G401 (cell line): ENCODE measurements around the gene ARHGAP31. TPM values are rescaled to one million over a fixed set of nuclear protein-coding genes. Genes with fewer than 3 reads are reported as not detected.
"Not testable (repeated sequence)": the region's sequence is repeated elsewhere in the genome, so short reads cannot be mapped to it uniquely, and the experiment has no call there.

Source experiments
- DNase-seq: peaks from one replicate; pipeline ENCODE4 v3.0.0-alpha.2; 2015; ENCODE audit warnings: low spot score
- in situ Hi-C: cut with HindIII; loops from 2 replicates; pipeline ENCODE4 v1.10.0; 2016; ENCODE audit warnings: low sequenced_read_pairs, mixed read lengths
- total RNA-seq: library from RNA; depleted of rRNA; stranded (reverse); fragments of >200 nt; shearing (Covaris generic); gene quantifications from 2 replicates; pipeline ENCODE4 v1.2.3, GENCODE V29; 2014

The ARHGAP31 gene
- total RNA-seq, 1 experiment from 2014 or later, result not detected

DNA sequence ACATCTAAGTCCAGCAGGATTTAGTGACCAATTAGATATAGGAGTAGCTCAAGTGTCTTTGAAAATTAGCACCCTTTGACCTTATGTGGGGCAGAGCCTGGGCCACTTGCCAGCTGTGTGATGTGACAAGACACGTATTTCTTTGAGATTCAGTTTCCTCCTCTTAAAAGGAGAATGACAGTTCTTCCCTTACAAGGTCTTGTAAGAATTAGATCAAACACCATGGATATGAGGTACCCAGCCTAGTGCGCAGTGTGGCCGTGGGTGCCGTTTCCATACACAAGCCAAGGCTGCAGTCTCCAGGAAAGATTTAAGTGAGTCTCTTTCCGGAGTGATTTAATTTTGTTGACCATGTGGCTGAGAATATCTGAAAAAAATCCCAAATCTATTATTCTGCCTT is 46.3 kb downstream of the ARHGAP31 start:
- no peak for DNase-seq
- in situ Hi-C loops, result no loop called here

DNA sequence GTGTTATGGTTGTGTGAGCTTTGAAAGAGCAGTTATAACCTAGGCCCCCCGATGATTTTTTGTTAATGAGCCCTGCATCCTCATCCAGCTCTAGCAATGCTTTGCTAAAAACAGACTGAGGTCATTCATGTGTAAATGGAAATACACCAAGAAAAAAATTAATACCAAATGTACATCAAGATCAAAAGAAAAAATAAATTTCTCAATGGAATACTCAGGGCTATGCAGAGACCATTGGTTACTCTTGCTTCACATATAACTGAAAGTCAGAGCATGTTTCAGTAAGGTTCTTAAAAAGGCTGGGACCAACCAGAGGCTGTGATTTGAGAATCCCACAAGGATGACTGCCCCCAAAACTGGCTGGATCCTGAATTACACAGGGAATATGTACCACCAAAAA is 48.0 kb downstream of the ARHGAP31 start:
- DNase-seq, result no peak
- in situ Hi-C loops, result no loop called here

DNA sequence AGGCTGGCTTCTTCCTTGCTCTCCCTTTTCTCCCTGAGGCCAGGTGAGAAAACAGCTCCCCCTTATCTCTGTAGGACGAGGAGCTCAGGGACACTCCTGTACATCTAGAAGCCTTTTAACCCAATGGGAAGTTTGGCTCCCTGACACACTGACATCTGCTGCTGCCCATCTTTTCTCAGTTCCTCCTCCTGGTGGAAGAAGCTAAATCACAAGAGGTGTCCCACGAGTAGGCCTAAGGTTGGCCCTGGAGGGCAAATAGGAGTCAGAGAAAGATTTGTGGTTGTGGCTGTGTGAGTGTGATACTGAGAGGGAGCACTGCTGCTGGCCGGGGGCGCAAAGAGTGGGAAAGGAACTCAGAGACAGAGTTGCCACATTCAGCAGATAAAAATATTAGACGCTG is 49.5 kb downstream of the ARHGAP31 start:
- no peak for DNase-seq
- in situ Hi-C loops, result no loop called here

GRCh38 chr3:119346076-119346496 is 51.9 kb downstream of the ARHGAP31 start:
- in situ Hi-C loops, result no loop called here

DNA sequence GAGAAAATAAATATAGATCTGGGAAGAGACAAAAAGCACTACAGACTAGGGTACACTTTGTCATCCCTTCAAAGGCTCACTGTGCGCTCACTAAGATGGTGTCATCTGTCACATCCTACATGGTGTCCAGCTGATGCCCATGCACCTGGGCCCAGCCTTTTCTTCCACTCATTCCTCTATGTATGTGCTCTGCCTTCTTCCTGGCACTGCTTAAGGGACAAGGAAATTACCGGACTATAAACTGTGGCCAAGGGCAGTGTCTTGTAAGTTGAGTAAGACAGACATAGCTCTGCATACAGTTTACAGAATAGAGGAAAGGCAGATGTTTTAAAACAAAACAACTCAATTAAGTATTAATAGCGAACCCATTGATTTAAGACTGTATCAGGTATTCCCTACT is 52.9 kb downstream of the ARHGAP31 start:
- in situ Hi-C loops, result no loop called here

More at GRCh38 chr3:119346076-119346496, 51.9 kb downstream of the ARHGAP31 start:
- DNase-seq, result no peak

GRCh38 chr3:119349354-119350041 is 55.3 kb downstream of the ARHGAP31 start:
- no peak for DNase-seq
- in situ Hi-C loops, result no loop called here

More for the DNA sequence above, 52.9 kb downstream of the ARHGAP31 start:
- no peak for DNase-seq

DNA sequence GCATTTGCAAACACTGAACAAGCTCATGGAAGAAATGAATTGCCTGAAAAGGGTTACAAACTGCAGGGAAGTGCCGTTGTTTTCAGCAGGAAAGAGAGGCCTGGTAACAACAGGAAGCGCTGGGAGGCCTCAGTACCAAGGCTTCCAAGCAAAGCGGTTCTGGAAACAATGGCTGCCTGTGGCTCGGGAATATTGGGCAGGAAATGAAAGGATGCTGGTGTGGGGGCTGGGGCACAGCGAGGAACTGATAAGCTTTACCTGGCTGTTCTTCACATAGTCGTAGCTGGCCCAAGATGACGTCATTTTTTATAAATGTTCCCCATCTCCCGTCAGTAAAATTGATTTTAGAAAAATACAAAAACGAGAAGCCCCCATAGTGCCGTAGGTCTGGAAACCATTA is 55.9 kb downstream of the ARHGAP31 start:
- DNase-seq, result no peak
- in situ Hi-C loops, result no loop called here

- in situ Hi-C loops, result no loop called here
Observed at GRCh38 chr3:119351581-119351980, 57.4 kb downstream of the ARHGAP31 start.

DNA sequence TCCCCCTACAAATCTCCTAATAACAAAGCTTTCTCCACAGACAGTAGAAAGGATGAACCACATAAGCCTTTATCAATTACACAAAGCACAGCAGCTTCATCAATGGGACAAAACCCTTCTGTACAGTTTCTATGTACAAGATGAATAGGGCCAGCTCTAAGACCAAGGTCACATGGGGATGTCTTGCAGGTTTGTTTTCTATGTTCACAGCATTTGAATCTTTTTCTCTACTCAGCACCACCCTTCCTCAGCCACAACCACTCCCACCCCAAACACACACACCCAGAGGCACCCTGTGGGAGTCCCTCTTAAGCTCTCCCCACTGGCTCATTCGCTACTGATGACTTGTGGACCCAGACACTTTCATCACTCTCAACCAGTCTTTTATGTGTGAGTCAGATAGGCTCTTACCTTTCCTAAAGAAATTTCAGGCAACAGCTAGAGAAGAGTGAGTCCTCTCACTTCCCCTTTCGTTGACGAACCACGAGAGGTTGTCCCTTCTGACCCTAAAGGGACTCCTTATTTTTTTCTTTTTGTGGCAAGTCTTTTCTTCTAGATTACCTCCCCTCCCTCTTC is 57.9 kb downstream of the ARHGAP31 start:
- in situ Hi-C loops, result no loop called here
- DNase-seq, result no peak

More at GRCh38 chr3:119351581-119351980, 57.4 kb downstream of the ARHGAP31 start:
- no peak for DNase-seq

GRCh38 chr3:119352863-119353527 is 58.8 kb downstream of the ARHGAP31 start:
- DNase-seq, result no peak
- in situ Hi-C loops, result no loop called here

- DNase-seq, in situ Hi-C loops: not testable (repeated sequence)
Observed at GRCh38 chr3:119355608-119356007, 61.4 kb downstream of the ARHGAP31 start.

GRCh38 chr3:119356646-119357045 is 62.5 kb downstream of the ARHGAP31 start:
- in situ Hi-C loops, result no loop called here

DNA sequence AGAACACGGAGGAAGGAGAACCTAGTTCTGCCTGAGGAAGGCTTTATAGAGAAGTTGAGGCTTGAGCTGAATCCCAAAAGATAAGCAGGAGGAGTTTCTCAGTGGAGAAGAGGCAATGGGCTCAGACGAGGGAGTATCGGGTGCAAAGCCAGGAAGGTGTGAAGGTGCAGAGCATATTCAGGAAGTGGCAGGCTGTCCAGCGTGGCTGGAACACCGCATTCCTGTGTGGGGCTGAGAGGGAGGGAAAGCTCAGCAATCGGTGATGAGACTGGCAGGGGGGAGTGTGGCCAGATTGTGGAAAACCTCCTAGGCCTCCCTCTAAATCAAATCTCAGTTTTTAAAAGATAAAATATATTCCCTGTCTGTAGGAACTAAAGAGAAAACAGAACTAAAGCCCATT is 63.0 kb downstream of the ARHGAP31 start:
- DNase-seq, result no peak
- in situ Hi-C loops, result no loop called here

More at GRCh38 chr3:119356646-119357045, 62.5 kb downstream of the ARHGAP31 start:
- DNase-seq, result no peak

- no peak for DNase-seq
- in situ Hi-C loops, result no loop called here
Observed at GRCh38 chr3:119359476-119360326, 65.5 kb downstream of the ARHGAP31 start.

DNA sequence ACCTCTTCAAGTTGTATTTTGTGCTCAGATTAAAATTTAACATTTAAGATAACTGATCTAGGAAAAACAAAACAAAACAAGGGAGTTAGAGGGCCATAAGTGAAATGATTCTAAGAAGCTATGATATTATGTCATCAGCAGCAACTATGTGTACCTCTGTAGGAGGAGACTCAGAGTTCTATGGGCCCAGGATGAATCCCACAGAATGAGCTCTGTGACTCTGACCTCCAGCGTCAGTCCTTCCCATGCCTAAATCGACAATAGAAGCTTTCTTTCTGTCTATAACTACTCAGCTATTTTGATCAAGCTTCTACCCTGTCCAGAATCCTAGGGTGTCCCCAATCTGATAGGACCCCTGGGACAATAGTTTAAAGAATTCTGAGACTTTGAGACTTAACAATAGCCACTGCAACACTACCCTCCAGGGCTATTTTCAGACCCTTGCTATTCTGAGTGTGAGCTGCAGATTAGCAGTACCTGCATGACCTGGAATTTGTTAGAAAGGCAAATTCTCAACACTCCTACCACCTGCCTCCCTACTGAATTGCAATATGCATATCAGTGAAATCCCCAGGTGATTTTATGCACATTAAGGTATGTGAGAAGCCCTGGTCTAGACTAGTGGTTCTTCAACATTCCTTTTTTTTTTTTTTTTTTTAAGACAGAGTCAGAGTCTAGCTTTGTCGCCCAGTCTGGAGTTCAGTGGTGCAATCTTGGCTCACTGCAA is 66.7 kb downstream of the ARHGAP31 start:
- no peak for DNase-seq
- in situ Hi-C loops, result no loop called here

- no peak for DNase-seq
- in situ Hi-C loops, result no loop called here
Observed at GRCh38 chr3:119362010-119362409, 67.8 kb downstream of the ARHGAP31 start.

GRCh38 chr3:119362940-119363725 is 69.0 kb downstream of the ARHGAP31 start:
- in situ Hi-C loops, result no loop called here
- DNase-seq, result no peak

DNA sequence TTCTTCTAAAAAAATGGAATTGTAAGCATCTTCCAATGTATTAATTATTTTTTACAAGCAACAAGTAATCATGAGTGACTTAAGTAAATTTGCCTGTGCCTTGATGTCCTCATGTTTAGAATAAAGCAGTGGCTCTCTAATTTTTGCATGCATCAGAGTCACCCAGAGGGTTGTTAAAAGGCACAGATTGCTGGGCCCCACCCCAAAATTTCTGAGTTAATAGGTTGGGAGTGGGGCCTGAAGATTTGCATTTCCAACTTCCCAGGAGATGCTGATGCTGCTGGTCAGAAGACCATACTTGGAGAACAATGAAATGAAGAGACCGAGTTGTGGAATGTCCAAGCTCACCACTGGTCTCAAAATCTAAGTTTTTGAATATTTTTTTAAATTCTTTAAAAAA is 70.2 kb downstream of the ARHGAP31 start:
- in situ Hi-C loops, result no loop called here

More for the DNA sequence above, 70.2 kb downstream of the ARHGAP31 start:
- DNase-seq, result no peak
